ENCODE data around the gene COL25A1. TPM values are rescaled to one million over a fixed set of nuclear protein-coding genes. Genes with fewer than 3 reads are reported as not detected.

Gene COL25A1
- polyA plus RNA-seq, 2 of the 4 experiments (the other 2 are of a cell fraction), result not detected

DNA sequence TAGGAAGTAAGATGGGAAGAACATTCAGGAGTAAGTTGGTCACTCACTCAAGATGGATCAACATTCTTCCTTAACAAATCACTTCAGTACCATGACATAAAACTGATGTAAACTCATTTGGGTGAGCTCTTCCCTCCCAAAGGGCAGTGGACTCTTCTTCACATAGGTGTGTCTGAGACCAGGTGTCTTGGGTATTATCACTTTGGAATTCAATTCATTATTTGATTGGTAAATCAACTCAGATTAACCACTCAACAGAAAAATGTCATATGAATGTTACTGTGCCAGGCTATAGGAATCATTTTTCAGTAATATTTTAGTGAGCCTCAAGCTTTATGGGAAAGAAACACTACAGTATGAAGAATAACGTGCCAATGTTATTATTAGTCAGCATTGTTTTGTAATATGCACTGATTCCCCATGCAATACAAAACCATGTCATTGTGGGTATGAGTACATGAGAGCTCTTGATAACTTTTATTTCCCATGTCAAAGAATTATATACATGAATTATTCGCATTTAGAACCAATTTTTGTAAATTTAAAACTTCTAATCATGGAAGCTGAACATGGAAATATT is 481.0 kb downstream of the COL25A1 start (continued):
- TF ChIP-seq POLR2AphosphoS2 (conservative IDR thresholded peaks at IDR 0.05; ENCODE audit: low read length) (no peak), KDM5A (IDR thresholded peaks at IDR 0.05) (no peak)

DNA sequence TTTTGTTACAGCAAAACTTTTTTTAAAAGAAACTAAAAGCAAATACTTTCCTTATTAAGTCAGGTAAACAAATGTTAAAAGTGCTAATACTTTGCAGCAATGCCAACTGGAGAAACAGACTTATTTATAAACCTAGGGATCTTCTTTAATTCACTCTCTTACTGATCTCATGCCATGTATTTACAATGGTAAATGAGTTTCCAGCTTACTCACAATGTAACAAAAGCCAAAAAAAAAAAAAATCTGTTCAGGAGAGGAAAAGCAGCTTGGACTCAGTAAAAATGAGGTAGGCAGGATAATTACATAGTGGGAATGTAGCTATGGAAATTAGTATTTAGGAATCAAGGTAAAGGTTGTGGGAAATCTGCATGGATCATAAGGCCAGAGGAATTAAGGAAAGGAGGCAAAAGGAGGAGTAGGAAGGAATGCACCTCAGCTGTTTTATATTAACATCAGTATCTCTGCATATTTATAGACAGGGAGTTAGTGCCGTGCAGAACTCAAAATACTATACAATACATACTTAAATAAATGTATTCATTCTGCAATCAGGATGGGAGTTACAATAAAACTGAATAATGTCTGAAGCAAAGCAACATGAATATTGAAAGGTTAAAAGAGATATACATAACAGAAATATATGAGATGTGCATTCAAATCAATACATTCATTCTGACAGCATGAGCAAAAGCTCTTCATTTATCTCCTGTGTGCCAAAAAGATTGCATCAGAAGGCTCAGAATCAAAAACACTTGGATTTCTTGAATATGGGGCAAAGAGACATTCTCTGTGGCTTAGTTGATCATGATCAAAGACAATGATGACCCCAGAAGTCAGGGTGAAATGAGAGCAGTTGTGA is 481.7 kb downstream of the COL25A1 start:
- DNase-seq (ENCODE audit: low read depth in 1 of 2, low spot score in 1 of 2), result no peak
- FAIRE-seq, result no peak

DNA sequence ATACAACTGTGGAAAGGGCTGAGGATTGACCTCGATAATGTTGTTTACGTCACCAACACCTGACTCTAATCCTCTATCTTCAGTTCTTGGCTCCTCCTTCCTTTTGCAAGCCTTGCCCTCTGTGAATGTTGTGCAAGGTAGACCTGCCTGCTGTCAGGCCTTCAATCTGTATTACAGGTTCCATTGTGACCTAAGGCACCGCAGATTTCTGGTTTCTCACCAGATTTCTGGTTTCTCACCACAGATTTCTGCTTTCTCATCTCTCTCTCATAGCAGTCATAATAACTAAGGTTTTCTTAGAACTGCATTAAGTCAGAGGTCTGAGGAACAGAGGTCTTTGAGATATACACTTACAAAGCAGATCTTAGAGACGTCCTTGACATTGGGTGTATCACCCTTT is 488.1 kb downstream of the COL25A1 start:
- no peak for DNase-seq (ENCODE audit: low read depth in 1 of 2, low spot score in 1 of 2)
- Histone ChIP-seq H3K9me3 (no peaks in the 10 kb centered on the region), H3K4me1 (no peaks in the 10 kb centered on the region), H3K4me3 (no peak overlapping the region), H3K4me2 (no peak overlapping the region), H3K27ac (no peak overlapping the region)
- POLR2A ChIA-PET, result no interaction called here
- no peak for ATAC-seq
- 18% methylated on average over 4 of the region's 4 CpGs for WGBS (ENCODE audit: missing lambda C conversion rate)
- TF ChIP-seq, protein P1, sequence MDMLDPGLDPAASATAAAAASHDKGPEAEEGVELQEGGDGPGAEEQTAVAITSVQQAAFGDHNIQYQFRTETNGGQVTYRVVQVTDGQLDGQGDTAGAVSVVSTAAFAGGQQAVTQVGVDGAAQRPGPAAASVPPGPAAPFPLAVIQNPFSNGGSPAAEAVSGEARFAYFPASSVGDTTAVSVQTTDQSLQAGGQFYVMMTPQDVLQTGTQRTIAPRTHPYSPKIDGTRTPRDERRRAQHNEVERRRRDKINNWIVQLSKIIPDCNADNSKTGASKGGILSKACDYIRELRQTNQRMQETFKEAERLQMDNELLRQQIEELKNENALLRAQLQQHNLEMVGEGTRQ (IDR thresholded peaks at IDR 0.05), result no peak
- TF ChIP-seq, protein P2, sequence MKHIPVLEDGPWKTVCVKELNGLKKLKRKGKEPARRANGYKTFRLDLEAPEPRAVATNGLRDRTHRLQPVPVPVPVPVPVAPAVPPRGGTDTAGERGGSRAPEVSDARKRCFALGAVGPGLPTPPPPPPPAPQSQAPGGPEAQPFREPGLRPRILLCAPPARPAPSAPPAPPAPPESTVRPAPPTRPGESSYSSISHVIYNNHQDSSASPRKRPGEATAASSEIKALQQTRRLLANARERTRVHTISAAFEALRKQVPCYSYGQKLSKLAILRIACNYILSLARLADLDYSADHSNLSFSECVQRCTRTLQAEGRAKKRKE (CRISPR knock-in tag; IDR thresholded peaks at IDR 0.05; ENCODE audit: low read depth), result no peak
- no peak for TF ChIP-seq KDM1A (IDR thresholded peaks at IDR 0.05; ENCODE audit: low read depth)
- no peak for TF ChIP-seq NFE2L2 (conservative IDR thresholded peaks at IDR 0.05; ENCODE audit: low read length)
- no peak for TF ChIP-seq POLR2AphosphoS2 (conservative IDR thresholded peaks at IDR 0.05; ENCODE audit: low read length)
- TF ChIP-seq, protein P3, sequence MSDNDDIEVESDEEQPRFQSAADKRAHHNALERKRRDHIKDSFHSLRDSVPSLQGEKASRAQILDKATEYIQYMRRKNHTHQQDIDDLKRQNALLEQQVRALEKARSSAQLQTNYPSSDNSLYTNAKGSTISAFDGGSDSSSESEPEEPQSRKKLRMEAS (IDR thresholded peaks at IDR 0.05), result no peak
- no peak for TF ChIP-seq JUNB (IDR thresholded peaks at IDR 0.05)
- TF ChIP-seq, protein P4, sequence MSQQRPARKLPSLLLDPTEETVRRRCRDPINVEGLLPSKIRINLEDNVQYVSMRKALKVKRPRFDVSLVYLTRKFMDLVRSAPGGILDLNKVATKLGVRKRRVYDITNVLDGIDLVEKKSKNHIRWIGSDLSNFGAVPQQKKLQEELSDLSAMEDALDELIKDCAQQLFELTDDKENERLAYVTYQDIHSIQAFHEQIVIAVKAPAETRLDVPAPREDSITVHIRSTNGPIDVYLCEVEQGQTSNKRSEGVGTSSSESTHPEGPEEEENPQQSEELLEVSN (IDR thresholded peaks at IDR 0.05; ENCODE audit: borderline replicate concordance, low read depth), result no peak
- no peak for TF ChIP-seq EP300 (IDR thresholded peaks at IDR 0.05)
- TF ChIP-seq NPAS2 (CRISPR knock-in tag; IDR thresholded peaks at IDR 0.05; ENCODE audit: borderline replicate concordance), result no peak
- TF ChIP-seq TP53 (CRISPR knock-in tag; IDR thresholded peaks at IDR 0.05), result no peak
- TF ChIP-seq GATA3 (IDR thresholded peaks at IDR 0.05; ENCODE audit: borderline replicate concordance), result no peak
- CTCF ChIA-PET, result no interaction called here
- FAIRE-seq, result no peak

More for the DNA sequence above, 481.7 kb downstream of the COL25A1 start:
- Histone ChIP-seq H3K9me3 (no peaks in the 10 kb centered on the region), H3K4me1 (no peaks in the 10 kb centered on the region), H3K4me3 (no peak overlapping the region), H3K4me2 (no peak overlapping the region), H3K27ac (no peak overlapping the region)
- POLR2A ChIA-PET, result no interaction called here
- no peak for TF ChIP-seq POLR2A (IDR thresholded peaks at IDR 0.05; ENCODE audit: low read length)
- TF ChIP-seq TFCP2L1 (CRISPR knock-in tag; IDR thresholded peaks at IDR 0.05), result no peak
- TF ChIP-seq TP53 (CRISPR knock-in tag; IDR thresholded peaks at IDR 0.05), result no peak
- TF ChIP-seq, protein P5, sequence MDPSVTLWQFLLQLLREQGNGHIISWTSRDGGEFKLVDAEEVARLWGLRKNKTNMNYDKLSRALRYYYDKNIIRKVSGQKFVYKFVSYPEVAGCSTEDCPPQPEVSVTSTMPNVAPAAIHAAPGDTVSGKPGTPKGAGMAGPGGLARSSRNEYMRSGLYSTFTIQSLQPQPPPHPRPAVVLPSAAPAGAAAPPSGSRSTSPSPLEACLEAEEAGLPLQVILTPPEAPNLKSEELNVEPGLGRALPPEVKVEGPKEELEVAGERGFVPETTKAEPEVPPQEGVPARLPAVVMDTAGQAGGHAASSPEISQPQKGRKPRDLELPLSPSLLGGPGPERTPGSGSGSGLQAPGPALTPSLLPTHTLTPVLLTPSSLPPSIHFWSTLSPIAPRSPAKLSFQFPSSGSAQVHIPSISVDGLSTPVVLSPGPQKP (IDR thresholded peaks at IDR 0.05; ENCODE audit: low read depth, low read length), result no peak
- no peak for TF ChIP-seq CEBPB (IDR thresholded peaks at IDR 0.05)
- 52% methylated on average over 1 of the region's 1 CpG for WGBS (ENCODE audit: missing lambda C conversion rate)
- CTCF ChIA-PET, result interaction anchor here (0.6 kb wide), 2 partner anchors 30 to 1773 kb away, joined by 3 to 5 read pairs; no protein-coding TSS in a partner anchor
- ATAC-seq, result no peak

DNA sequence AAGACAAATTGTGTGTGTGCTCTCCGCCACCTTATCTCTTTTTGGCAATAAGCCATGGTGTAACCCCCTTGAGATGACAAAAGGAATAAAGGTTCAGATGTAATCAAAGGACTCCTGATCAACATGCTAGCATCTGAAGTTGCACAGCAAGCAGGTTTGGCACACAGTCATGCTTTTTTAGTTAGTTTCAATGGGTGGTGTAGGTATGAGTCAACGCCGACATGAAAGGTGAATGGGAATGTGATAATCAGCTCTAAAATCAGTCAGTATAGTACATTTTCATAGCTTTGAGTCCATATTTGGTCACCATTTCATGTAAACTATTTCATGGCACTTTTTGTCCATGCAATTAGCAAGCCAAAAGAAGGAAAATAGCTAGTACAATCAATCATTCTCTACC is 489.2 kb downstream of the COL25A1 start:
- 53% methylated on average over 3 of the region's 3 CpGs for WGBS (ENCODE audit: missing lambda C conversion rate)
- H3K4me2 ChIP-seq, result no peak overlapping the region
- TF ChIP-seq, protein P5 (IDR thresholded peaks at IDR 0.05; ENCODE audit: low read depth, low read length), result no peak
- TF ChIP-seq NPAS2 (CRISPR knock-in tag; IDR thresholded peaks at IDR 0.05; ENCODE audit: borderline replicate concordance) (no peak), SMC3 (IDR thresholded peaks at IDR 0.05) (no peak), CEBPB (IDR thresholded peaks at IDR 0.05) (no peak), RNF2 (IDR thresholded peaks at IDR 0.05; ENCODE audit: borderline replicate concordance, low read depth) (no peak), NFE2L2 (conservative IDR thresholded peaks at IDR 0.05; ENCODE audit: low read length) (no peak), GATA3 (IDR thresholded peaks at IDR 0.05; ENCODE audit: borderline replicate concordance) (no peak), KDM1A (IDR thresholded peaks at IDR 0.05; ENCODE audit: low read depth) (no peak)
- H3K4me3 ChIP-seq, result no peak overlapping the region
- ChIA-PET POLR2A (no interaction called here), CTCF (no interaction called here)
- no peaks in the 10 kb centered on the region for H3K4me1 ChIP-seq
- H3K27ac ChIP-seq, result no peak overlapping the region
- ATAC-seq (no peak), FAIRE-seq (no peak), DNase-seq (ENCODE audit: low read depth in 1 of 2, low spot score in 1 of 2) (no peak)
- no peaks in the 10 kb centered on the region for H3K9me3 ChIP-seq
